ENCODE measurements around the gene CHRNB4.
"Not testable (repeated sequence)": the region's sequence is repeated elsewhere in the genome, so short reads cannot be mapped to it uniquely, and the experiment has no call there.

CHRNB4 gene

GRCh38 chr15:78617516-78617915, 23.5 kb downstream of the CHRNB4 start:
- no peak for DNase-seq (ENCODE audit: low read depth in 2 of 2)

GRCh38 chr15:78617076-78617475, 23.9 kb downstream of the CHRNB4 start:
- no peak for DNase-seq (ENCODE audit: low read depth in 2 of 2)

- no peak for DNase-seq (ENCODE audit: low read depth in 2 of 2)
Observed at GRCh38 chr15:78616506-78616905, 24.5 kb downstream of the CHRNB4 start.

GRCh38 chr15:78615151-78615589, 25.8 kb downstream of the CHRNB4 start:
- no peak for DNase-seq (ENCODE audit: low read depth in 2 of 2)

- DNase-seq (ENCODE audit: low read depth in 2 of 2): no peak
Observed at GRCh38 chr15:78614021-78614420, 27.0 kb downstream of the CHRNB4 start.

- DNase-seq (ENCODE audit: low read depth in 2 of 2): not testable (repeated sequence)
Observed at GRCh38 chr15:78609551-78609950, 31.5 kb downstream of the CHRNB4 start.

- no peak for DNase-seq (ENCODE audit: low read depth in 2 of 2)
Observed at GRCh38 chr15:78605680-78606079, 35.3 kb downstream of the CHRNB4 start.

- DNase-seq (ENCODE audit: low read depth in 2 of 2): no peak
Observed at GRCh38 chr15:78605201-78605600, 35.8 kb downstream of the CHRNB4 start.

GRCh38 chr15:78604420-78604819, 36.6 kb downstream of the CHRNB4 start:
- no peak for DNase-seq (ENCODE audit: low read depth in 2 of 2)

- DNase-seq (ENCODE audit: low read depth in 2 of 2): no peak
Observed at GRCh38 chr15:78603467-78603866, 37.5 kb downstream of the CHRNB4 start.

GRCh38 chr15:78599189-78599588, 41.8 kb downstream of the CHRNB4 start:
- DNase-seq (ENCODE audit: low read depth in 2 of 2): no peak

- DNase-seq (ENCODE audit: low read depth in 2 of 2): no peak
Observed at GRCh38 chr15:78598348-78598747, 42.7 kb downstream of the CHRNB4 start.

GRCh38 chr15:78597583-78597982, 43.4 kb downstream of the CHRNB4 start:
- DNase-seq (ENCODE audit: low read depth in 2 of 2): no peak

- DNase-seq (ENCODE audit: low read depth in 2 of 2): no peak
Observed at GRCh38 chr15:78574944-78575343, 66.1 kb downstream of the CHRNB4 start.
